Mucosa of descending colon (tissue), 3 donors: Measurements from ENCODE around the gene ACOXL. TPM values are rescaled to one million over a fixed set of nuclear protein-coding genes. Genes with fewer than 3 reads are reported as not detected.

Source experiments
- ATAC-seq: fragments of 200-7000 bp; cut with Tn5 transposase; one replicate; pipeline ENCODE4 v1.9.1; 2020; ENCODE audit warnings: mild to moderate bottlenecking, moderate library complexity
- DNase-seq, 3 donors: peaks; one replicate each; pipeline ENCODE4 v3.0.0-alpha.2; 2020
- H3K36me3 ChIP-seq: fragments of 200-600 bp; one replicate; pipeline ENCODE4 v1.8.0; 2021; ENCODE audit warnings: low read depth, mild to moderate bottlenecking
- H3K4me1 ChIP-seq: fragments of 200-600 bp; one replicate; pipeline ENCODE4 v1.8.0; 2021; ENCODE audit warnings: low read depth, mild to moderate bottlenecking
- H3K4me3 ChIP-seq: fragments of 200-600 bp; one replicate; pipeline ENCODE4 v1.8.0; 2021; ENCODE audit warnings: mild to moderate bottlenecking
- H3K9me3 ChIP-seq: fragments of 200-600 bp; one replicate; pipeline ENCODE4 v1.8.0; 2021; ENCODE audit warnings: mild to moderate bottlenecking
- CTCF ChIP-seq: fragments of 200-600 bp; IDR thresholded peaks from one replicate; pipeline ENCODE4 v1.8.0; 2022; ENCODE audit warnings: antibody characterized with exemption, mild to moderate bottlenecking
- intact Hi-C, 2 donors: fragments of 100-400 bp; cut with DNase I in 1 of 2; cut with micrococcal nuclease in 1 of 2; formaldehyde crosslinking; loops; one replicate each; pipeline versions ENCODE4 v1.11.0 to v1.11.1; 2022; cut with DNase I, micrococcal nuclease
- total RNA-seq, 3 donors: library from RNA; stranded (reverse); fragmentation: NEBNext Ultra II Directional in 2 of 3; extraction: Animal tissue kit (Norgen Biotek cat#: 25700) in 2 of 3; gene quantifications; one replicate each; pipeline versions ENCODE4 v1.2.1 to v1.2.4, GENCODE V29; 2021 to 2023
- donor health status: DM: no; HTN: no; CAD: no; lungs with moderate emphysema.
- donor health status: DM: no; HTN: no; CAD: no.
- donor health status: DM: no; HTN: yes; CAD: no.

Gene ACOXL
- total RNA-seq, 3 donors from 2014 or later = 0.51 to 1.2 (median 0.87) TPM

GRCh38 chr2:110868971-110869370, 136.6 kb downstream of the ACOXL start:
- no peak overlapping the region for H3K4me3 ChIP-seq
- no peaks in the 10 kb centered on the region for H3K36me3 ChIP-seq
- H3K9me3 ChIP-seq = no peaks in the 10 kb centered on the region
- TF ChIP-seq CTCF = no peak
- DNase-seq = no peak
- no peak for ATAC-seq
- no peaks in the 10 kb centered on the region for H3K4me1 ChIP-seq
- intact Hi-C loops = no loop called here

- H3K4me1 ChIP-seq = no peaks in the 10 kb centered on the region
- no peak overlapping the region for H3K4me3 ChIP-seq
- ATAC-seq (peak; percentile 75), DNase-seq (no peak)
- no peak for TF ChIP-seq CTCF
- intact Hi-C loops = no loop called here
- H3K36me3 ChIP-seq = no peaks in the 10 kb centered on the region
- no peaks in the 10 kb centered on the region for H3K9me3 ChIP-seq
Measured at GRCh38 chr2:110869472-110870446, 137.4 kb downstream of the ACOXL start.

GRCh38 chr2:110870545-110870944, 138.2 kb downstream of the ACOXL start:
- no peaks in the 10 kb centered on the region for H3K9me3 ChIP-seq
- no peak for TF ChIP-seq CTCF
- H3K36me3 ChIP-seq = no peaks in the 10 kb centered on the region
- ATAC-seq (no peak), DNase-seq (no peak)
- H3K4me3 ChIP-seq = no peak overlapping the region
- intact Hi-C loops = no loop called here
- no peaks in the 10 kb centered on the region for H3K4me1 ChIP-seq

- intact Hi-C loops = no loop called here
- H3K9me3 ChIP-seq = no peaks in the 10 kb centered on the region
- DNase-seq = no peak
- H3K4me1 ChIP-seq = no peaks in the 10 kb centered on the region
- TF ChIP-seq CTCF = no peak
- H3K4me3 ChIP-seq = no peak overlapping the region
- ATAC-seq = no peak
- H3K36me3 ChIP-seq = no peaks in the 10 kb centered on the region
Measured at GRCh38 chr2:110871637-110872036, 139.3 kb downstream of the ACOXL start.

- DNase-seq = no peak
- H3K4me1 ChIP-seq = no peaks in the 10 kb centered on the region
- intact Hi-C loops = no loop called here
- no peaks in the 10 kb centered on the region for H3K36me3 ChIP-seq
- H3K9me3 ChIP-seq = no peaks in the 10 kb centered on the region
- TF ChIP-seq CTCF = no peak
- peak; percentile 12 for ATAC-seq
- H3K4me3 ChIP-seq = no peak overlapping the region
Measured at GRCh38 chr2:110872521-110872920, 140.1 kb downstream of the ACOXL start.
